Mucosa of descending colon (tissue), 3 donors: ENCODE data around the gene JPT1. TPM values are rescaled to one million over a fixed set of nuclear protein-coding genes. Genes with fewer than 3 reads are reported as not detected.

ENCODE experiments used
- ATAC-seq: fragments of 200-7000 bp; cut with Tn5 transposase; one replicate; pipeline ENCODE4 v1.9.1; 2020; ENCODE audit warnings: mild to moderate bottlenecking, moderate library complexity
- DNase-seq, 3 donors: peaks; one replicate each; pipeline ENCODE4 v3.0.0-alpha.2; 2020
- H3K36me3 ChIP-seq: fragments of 200-600 bp; one replicate; pipeline ENCODE4 v1.8.0; 2021; ENCODE audit warnings: low read depth, mild to moderate bottlenecking
- H3K4me1 ChIP-seq: fragments of 200-600 bp; one replicate; pipeline ENCODE4 v1.8.0; 2021; ENCODE audit warnings: low read depth, mild to moderate bottlenecking
- H3K4me3 ChIP-seq: fragments of 200-600 bp; one replicate; pipeline ENCODE4 v1.8.0; 2021; ENCODE audit warnings: mild to moderate bottlenecking
- H3K9me3 ChIP-seq: fragments of 200-600 bp; one replicate; pipeline ENCODE4 v1.8.0; 2021; ENCODE audit warnings: mild to moderate bottlenecking
- intact Hi-C, 2 donors: fragments of 100-400 bp; cut with DNase I in 1 of 2; cut with micrococcal nuclease in 1 of 2; formaldehyde crosslinking; loops; one replicate each; pipeline versions ENCODE4 v1.11.0 to v1.11.1; 2022; cut with DNase I, micrococcal nuclease
- total RNA-seq, 3 donors: library from RNA; stranded (reverse); fragmentation: NEBNext Ultra II Directional in 2 of 3; extraction: Animal tissue kit (Norgen Biotek cat#: 25700) in 2 of 3; gene quantifications; one replicate each; pipeline versions ENCODE4 v1.2.1 to v1.2.4, GENCODE V29; 2021 to 2023
- TF ChIP-seq, protein P1 (sequence below): fragments of 200-600 bp; IDR thresholded peaks from one replicate; pipeline ENCODE4 v1.8.0; 2022; ENCODE audit warnings: antibody characterized with exemption, mild to moderate bottlenecking
- donor health status: DM: no; HTN: no; CAD: no; lungs with moderate emphysema.
- donor health status: DM: no; HTN: no; CAD: no.
- donor health status: DM: no; HTN: yes; CAD: no.

The JPT1 gene
- total RNA-seq, 3 donors from 2014 or later, result 105 to 314 (median 209) TPM

DNA sequence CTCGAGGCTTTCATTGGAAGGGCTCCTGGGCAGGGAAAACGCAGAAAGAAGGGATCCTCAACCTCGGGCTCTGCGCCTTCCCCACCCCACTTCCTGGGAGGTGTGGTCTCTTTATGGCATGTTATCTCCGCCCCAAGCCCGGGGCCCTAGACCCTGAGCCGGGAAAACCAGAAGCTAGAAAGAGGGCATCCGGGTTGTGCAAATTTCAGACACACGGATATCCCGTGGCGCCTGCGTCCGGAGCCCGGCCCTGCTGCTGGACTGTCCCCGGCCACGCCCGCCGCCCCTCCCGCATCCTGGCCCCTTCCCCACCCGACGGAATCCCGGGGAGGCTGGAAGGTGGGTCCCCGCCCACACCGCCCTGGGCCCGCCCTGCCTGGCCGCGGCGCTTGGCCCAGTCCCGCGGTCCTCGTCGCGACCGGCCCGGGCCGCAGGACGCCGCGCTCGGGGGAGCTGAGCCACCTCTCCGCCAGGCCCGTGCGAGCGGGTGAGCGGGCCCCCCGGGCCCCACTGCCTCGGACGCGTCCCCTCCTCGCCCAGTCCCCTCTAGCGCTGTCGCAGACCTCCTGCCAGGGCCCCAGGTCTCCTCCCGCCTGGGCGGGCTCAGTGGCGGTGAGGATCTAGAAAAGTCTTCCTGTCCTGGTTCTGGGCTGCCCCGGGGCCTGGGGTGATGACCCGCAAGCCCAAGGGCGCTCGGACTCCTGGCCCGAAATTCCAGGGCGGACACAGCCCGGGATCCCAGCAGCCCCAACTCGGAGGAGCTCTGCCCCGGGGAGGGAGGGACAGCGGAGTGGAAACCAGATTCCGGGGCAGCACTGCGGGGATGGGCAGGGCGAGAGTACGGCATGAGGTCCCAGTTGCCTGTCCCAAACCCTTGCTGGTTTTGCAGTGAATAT, 66.5 kb downstream of the JPT1 start, which contains the start of gene SLC16A5:
SLC16A5 (plus strand) TSS at position 397 of the 896 bp plus-strand sequence. CDS start 5,683 bp downstream, outside the sequence.
- TF ChIP-seq, protein P1, sequence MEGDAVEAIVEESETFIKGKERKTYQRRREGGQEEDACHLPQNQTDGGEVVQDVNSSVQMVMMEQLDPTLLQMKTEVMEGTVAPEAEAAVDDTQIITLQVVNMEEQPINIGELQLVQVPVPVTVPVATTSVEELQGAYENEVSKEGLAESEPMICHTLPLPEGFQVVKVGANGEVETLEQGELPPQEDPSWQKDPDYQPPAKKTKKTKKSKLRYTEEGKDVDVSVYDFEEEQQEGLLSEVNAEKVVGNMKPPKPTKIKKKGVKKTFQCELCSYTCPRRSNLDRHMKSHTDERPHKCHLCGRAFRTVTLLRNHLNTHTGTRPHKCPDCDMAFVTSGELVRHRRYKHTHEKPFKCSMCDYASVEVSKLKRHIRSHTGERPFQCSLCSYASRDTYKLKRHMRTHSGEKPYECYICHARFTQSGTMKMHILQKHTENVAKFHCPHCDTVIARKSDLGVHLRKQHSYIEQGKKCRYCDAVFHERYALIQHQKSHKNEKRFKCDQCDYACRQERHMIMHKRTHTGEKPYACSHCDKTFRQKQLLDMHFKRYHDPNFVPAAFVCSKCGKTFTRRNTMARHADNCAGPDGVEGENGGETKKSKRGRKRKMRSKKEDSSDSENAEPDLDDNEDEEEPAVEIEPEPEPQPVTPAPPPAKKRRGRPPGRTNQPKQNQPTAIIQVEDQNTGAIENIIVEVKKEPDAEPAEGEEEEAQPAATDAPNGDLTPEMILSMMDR, result no peak
- H3K4me3 ChIP-seq, result peak within 1 kb of the TSS; percentile 42
- intact Hi-C loops, result no loop called here

DNA sequence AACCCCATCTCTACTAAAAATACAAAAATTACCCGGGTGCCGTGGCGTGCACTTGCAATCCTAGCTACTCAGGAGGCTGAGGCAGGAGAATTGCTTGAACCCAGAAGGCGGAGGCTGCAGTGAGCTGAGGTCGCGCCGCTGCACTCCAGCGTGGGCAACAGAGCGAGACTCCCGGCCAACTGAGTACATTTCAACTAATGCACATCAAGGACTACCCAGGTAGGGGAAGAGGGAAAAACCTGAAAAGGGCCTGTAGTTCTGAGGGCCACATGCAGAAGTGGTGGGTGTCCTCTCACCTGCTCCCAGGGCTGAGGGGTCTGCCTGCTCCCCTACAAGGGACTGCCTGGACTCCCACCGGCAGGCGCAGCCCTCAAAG, 67.1 kb downstream of the JPT1 start:
- Histone ChIP-seq H3K36me3 (no peaks in the 10 kb centered on the region), H3K4me1 (peaks cover 53% of the 10 kb centered on the region), H3K9me3 (no peaks in the 10 kb centered on the region), H3K4me3 (no peak overlapping the region)
- intact Hi-C loops, result no loop called here
- TF ChIP-seq, protein P1, result no peak
- ATAC-seq (no peak), DNase-seq (no peak)

More for the DNA sequence above, 66.5 kb downstream of the JPT1 start, which contains the start of gene SLC16A5:
- Histone ChIP-seq H3K9me3 (no peaks in the 10 kb centered on the region), H3K36me3 (no peaks in the 10 kb centered on the region), H3K4me1 (peaks cover 59% of the 10 kb centered on the region)
- peak; percentile 76 for ATAC-seq
- peak; percentile 92 to 95 (median 94) for DNase-seq

DNA sequence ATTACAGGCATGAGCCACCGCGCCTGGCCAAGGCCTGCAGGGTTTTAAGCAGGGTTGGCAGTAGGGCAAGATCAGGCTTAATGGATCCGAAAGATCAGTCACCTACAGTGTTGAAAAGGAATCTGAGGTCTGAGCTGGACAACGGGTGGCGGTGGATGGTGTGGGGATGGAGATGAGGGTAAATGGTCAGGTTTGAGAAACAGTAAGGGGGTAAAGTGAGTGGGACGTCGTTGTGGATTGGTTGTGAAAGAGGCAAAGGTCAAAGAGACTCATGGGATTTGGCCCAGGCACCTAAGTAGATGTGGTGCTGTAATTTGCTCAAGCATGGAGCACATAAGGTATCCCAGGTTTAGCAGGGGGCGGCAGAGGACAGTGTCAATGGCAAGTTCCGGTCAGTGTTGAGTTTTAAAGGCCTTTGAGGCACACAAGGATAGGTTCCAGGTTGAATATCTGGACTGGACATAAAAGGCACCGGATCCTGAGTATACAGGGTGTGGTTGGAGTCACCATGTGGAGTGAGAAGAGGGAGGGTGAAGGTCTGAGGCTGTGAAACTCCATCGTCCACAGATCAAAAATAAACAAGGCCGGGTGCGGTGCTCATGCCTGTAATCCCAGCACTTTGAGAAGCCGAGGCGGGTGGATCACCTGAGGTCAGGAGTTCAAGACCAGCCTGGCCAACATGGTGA, 67.7 kb downstream of the JPT1 start:
- intact Hi-C loops, result no loop called here
- DNase-seq, result peak in 2 of 3 donors; percentile 69 to 78
- TF ChIP-seq, protein P1, result no peak
- peaks cover 49% of the 10 kb centered on the region for H3K4me1 ChIP-seq
- H3K36me3 ChIP-seq, result no peaks in the 10 kb centered on the region
- H3K4me3 ChIP-seq, result no peak overlapping the region
- no peaks in the 10 kb centered on the region for H3K9me3 ChIP-seq
- ATAC-seq, result peak; percentile 51

Other genes with a start within 250 kb of the JPT1 start
- gene USH1G, start 231.3 kb downstream of the JPT1 start, total RNA-seq, result not detected
- 100 to 1,000 TPM in 1 of 3 donors, 10 to 100 TPM in 2; 15.3 to 135 (median 54.0) TPM for gene OTOP2, start 230.2 kb downstream of the JPT1 start, total RNA-seq
- gene OTOP3, start 218.6 kb downstream of the JPT1 start, total RNA-seq, result 1 to 10 TPM in 2 of 3 donors, under 1 TPM in 1; 0.38 to 2.8 (median 1.5) TPM
- gene HID1, start 181.8 kb downstream of the JPT1 start, total RNA-seq, result 10 to 100 TPM; 29.9 to 56.9 (median 47.4) TPM
- gene CDR2L, start 166.9 kb downstream of the JPT1 start, total RNA-seq, result 10 to 100 TPM in 1 of 3 donors, 1 to 10 TPM in 2; 2.2 to 14.0 (median 3.1) TPM
- 10 to 100 TPM; 24.7 to 32.9 (median 25.4) TPM for gene MRPL58, start 141.8 kb downstream of the JPT1 start, total RNA-seq
- 100 to 1,000 TPM; 292 to 362 (median 338) TPM for gene ATP5PD, start 107.5 kb downstream of the JPT1 start, total RNA-seq
- gene KCTD2, start 107.3 kb downstream of the JPT1 start, total RNA-seq, result 10 to 100 TPM; 19.1 to 30.0 (median 21.2) TPM
- 10 to 100 TPM; 18.2 to 58.8 (median 26.4) TPM for gene SLC16A5, start 66.6 kb downstream of the JPT1 start, total RNA-seq
- gene ARMC7, start 44.5 kb downstream of the JPT1 start, total RNA-seq, result 10 to 100 TPM; 16.7 to 24.3 (median 18.3) TPM
- gene NT5C, start 22.8 kb downstream of the JPT1 start, total RNA-seq, result 10 to 100 TPM; 57.2 to 97.6 (median 75.4) TPM
- 100 to 1,000 TPM; 218 to 304 (median 254) TPM for gene SUMO2, start 28.4 kb upstream of the JPT1 start, total RNA-seq
- 10 to 100 TPM; 48.4 to 63.4 (median 62.2) TPM for gene NUP85, start 51.2 kb upstream of the JPT1 start, total RNA-seq
- 10 to 100 TPM; 45.3 to 54.8 (median 49.3) TPM for gene GGA3, start 107.1 kb upstream of the JPT1 start, total RNA-seq
- gene MRPS7, start 107.4 kb upstream of the JPT1 start, total RNA-seq, result 10 to 100 TPM; 46.4 to 64.8 (median 59.5) TPM
- 10 to 100 TPM; 17.3 to 21.4 (median 19.1) TPM for gene MIF4GD, start 116.7 kb upstream of the JPT1 start, total RNA-seq
- 10 to 100 TPM; 15.5 to 20.0 (median 15.6) TPM for gene SLC25A19, start 134.9 kb upstream of the JPT1 start, total RNA-seq